ENCODE results near the gene ERLEC1.
"Not testable (repeated sequence)": the region's sequence is repeated elsewhere in the genome, so short reads cannot be mapped to it uniquely, and the experiment has no call there.

The ERLEC1 gene

DNA sequence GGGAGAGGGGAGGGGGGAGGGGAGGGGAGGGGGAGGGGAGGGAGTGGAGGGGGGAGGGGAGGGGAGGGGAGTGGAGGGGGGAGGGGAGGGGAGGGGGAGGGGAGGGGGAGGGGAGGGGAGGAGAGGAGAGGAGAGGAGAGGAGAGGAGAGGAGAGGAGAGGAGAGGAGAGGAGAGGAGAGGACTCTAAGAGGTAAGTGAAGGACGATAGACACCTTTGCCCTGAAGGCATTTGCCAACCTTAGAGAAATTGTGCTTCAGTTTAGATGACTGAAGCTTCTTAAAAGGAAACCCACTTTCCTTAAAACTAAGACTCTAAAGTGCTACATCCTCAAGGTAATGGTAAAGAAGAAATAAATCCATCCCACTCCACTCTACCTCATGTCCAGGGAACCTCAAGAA, 53.7 kb downstream of the ERLEC1 start:
- no peak for FAIRE-seq

DNA sequence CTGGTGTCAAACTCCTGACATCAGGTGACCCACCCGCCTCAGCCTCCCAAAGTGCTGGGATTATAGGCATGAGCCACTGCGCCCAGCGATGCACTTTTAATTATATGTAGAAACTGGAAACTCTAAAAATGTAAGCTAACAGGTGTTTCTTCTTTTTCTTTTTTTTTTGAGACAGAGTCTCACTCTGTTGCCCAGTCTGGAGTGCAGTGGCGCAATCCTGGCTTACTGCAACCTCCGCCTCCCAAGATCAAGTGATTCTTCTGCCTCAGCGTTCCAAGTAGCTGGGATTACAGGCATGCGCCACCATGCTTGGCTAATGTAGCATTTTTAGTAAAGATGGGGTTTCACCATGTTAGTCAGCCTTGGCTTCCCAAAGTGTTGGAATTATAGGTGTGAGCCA, 54.8 kb downstream of the ERLEC1 start:
- not testable (repeated sequence) for FAIRE-seq

DNA sequence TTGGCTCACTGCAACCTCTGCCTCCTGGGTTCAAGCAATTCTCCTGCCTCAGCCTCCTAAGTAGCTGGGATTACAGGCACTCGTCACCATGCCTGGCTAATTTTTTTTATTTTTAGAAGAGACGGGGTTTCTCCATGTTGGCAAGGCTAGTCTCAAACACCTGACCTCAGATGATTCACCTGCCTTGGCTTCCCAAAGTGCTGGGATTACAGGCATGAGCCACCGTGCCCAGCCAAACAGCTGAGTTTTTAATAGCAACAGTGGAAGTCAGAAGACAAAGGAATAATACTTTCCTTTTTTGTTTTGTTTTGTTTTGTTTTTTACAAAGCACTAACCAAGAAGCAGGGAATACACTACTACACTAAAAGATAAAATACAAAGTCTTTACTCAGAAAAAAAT, 56.0 kb downstream of the ERLEC1 start:
- FAIRE-seq, result no peak

DNA sequence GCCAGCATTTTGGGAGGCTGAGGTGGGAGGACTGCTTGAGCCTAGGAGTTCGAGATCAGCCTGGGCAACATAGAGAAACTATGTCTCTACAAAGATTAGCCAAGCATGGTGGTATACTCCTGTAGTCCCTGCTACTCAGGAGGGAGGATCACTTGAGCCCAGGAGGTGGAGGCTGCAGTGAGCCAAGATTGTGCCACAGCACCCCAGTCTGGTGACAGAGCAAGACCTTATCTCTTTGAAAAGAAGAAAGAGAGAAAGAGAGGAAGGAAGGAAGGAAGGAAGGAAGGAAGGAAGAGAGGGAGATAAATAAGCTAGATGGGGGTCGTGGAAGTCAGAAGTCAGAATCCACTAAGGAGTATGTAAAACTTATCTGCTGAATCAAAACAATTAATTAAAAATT, 56.8 kb downstream of the ERLEC1 start:
- no peak for FAIRE-seq

DNA sequence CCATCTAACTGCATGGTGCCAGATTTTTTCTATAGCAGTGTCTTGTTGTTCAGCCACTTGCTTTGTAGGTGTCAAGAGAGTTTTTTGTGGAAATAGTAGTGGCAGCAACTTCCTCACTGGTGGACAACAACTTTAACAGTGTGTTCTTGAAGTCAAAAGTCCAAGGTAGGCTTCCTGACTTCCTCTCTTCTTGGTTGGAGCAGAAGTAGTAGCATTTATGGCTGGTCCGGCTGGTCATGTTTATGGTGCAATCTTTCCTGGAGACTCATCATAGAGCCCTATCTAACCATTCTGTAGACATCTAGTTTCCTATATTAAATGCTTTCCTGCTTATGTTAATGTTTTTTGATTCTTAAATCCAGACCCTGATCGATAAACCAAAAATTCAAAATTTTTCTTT, 61.2 kb downstream of the ERLEC1 start:
- no peak for FAIRE-seq

DNA sequence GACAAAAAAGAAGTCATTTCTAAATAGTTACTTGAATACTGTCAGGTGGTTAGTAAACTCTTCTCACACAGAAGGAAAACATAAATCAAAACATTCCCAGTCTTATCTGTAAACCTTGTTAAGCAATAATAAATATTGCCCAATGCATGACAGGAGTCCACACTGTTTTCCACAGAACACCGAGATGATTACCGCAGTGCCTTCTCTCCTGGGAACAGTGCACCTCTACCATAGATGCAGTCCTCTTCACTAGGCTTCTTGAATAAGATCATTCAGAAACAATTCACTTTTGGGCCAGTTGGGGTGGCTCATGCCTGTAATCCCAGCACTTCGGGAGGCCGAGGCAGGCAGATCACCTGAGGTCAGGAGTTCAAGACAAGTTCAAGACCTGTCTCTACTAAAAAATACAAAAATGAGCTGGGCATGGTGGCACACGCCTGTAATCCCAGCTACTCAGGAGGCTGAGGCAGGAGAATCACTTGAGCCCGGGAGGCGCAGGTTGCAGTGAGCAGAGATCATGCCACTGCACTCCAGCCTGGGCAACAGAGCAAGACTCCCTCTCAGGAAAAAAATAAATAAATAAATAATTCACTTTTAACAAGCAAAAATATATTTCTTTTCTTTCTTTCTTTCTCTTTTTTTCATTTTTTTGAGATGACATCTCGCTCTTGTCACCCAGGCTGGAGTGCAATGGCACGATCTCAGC, 64.4 kb downstream of the ERLEC1 start:
- FAIRE-seq, result not testable (repeated sequence)

DNA sequence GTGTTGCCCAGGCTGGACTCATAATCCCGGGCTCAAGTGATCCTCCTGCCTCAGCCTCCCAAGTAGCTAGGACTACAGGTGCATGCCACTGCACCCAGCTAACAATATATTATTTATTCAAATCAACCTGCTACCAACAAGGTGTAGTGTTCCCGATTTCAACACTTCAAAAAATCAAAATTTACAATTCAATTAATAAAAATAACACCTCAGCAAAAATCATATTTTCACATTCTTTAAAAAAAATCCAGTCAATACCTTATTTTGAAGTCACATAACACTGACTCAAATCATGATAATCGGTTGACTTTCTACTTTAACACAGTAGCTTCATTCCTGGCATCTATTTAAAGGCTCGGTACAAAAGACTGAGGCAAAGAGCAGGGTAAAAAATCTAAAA, 65.7 kb downstream of the ERLEC1 start:
- no peak for FAIRE-seq

DNA sequence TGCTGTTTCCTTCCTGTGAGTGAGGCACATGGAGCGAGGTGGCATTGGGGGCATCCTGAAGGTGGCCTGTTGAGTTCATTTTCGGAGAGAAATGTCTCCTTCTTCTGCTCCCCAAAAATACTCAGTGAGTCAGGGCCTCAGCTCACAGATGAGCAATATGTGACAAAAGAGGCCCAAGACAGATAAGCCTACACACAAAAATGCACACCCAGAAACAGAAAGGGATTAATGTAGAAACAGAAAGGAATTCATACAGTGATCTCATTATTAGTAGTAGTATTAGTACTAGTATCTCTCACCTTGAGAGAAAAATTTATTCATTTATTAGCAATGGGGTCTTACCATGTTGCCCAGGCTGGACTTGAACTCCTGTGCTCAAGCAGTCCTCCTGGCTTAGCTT, 67.8 kb downstream of the ERLEC1 start:
- no peak for FAIRE-seq

DNA sequence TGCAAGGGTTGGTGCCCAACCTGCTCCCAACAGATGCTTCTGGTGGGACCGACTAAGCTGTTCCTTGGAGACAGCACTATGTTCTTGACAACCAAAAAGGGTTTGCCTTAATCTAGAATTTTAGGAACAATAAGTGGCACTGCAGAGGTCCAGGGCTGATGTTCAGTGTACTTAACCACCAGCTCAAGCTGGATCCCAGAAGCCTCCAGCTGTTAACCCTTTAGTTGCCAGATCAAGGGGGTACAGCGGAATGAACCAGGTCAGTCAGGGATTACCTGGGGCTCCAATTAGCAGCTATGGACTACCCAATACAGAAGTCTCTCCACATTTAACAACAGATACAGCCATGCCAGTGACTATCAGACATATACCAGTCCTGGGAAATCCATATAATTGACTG, 69.4 kb downstream of the ERLEC1 start:
- FAIRE-seq, result no peak

DNA sequence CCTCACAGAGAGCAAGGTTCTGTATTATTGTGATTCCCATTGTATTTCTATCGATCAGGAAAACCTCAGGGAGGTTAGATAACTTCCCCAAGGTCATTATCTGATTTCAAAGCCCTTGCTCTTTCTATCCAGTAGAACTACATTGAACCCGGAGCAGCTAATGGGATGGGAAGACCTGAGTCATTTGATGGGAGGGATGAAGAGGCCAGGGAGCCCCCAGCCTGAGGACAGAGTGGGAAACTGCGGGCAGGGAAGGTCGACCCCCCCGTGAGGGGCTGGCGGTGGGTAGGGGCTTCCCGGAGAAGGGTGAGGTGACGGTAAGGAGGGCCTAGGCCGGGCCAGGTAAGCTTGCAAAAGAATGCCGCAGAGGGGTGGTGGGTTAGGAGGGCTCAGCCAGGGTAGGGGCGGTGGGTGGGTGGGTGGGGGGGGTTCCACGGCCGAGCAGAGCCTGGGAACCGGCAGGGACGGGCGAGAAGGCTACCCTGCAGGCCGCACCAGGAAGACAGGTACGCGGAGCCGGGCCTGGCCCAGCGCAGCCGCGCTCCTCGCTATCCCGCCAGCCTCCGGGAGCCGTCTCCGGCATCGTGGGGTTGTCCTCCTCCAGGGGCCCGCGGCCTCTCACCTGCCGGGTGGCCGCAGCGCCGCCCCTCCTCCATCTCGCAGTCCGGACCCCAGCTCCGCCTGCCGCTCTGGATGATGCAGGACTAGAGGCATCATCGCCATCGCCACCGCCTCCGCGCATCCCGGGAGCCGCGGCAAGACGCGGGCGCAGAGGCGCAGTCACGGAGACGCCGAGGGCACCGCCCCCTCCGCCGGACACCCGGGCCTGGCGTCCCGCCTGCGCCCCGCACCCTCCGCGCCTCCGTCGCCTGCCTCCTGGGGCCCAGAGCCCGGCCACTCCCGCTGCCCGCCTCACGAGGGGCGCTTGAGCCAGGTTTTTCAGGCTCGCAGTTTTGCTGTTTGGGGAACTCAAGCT, 72.7 kb downstream of the ERLEC1 start, which contains the start of gene GPR75:
GPR75 (minus strand) TSS at position 762 of the 976 bp plus-strand sequence. CDS start 5,211 bp downstream, outside the sequence.
- no peak for FAIRE-seq

DNA sequence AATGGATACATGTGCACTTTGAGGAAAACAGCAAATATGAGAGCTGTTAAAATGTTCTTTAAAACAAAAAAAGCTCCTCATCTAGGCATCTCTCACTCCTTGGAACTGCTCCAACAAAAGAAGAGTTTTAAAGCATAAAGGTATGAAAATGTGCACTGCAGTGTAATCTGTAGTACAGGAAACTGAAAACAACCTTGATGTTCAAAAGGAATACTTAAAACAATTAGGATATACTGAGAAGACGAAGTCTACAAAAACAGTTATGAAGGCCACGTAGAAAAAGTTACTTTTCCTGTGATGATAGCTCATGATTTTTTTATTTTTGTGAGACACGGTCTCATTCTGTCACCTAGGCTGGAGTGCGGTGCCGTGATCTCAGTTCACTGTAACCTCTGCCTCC, 75.0 kb downstream of the ERLEC1 start:
- no peak for FAIRE-seq

DNA sequence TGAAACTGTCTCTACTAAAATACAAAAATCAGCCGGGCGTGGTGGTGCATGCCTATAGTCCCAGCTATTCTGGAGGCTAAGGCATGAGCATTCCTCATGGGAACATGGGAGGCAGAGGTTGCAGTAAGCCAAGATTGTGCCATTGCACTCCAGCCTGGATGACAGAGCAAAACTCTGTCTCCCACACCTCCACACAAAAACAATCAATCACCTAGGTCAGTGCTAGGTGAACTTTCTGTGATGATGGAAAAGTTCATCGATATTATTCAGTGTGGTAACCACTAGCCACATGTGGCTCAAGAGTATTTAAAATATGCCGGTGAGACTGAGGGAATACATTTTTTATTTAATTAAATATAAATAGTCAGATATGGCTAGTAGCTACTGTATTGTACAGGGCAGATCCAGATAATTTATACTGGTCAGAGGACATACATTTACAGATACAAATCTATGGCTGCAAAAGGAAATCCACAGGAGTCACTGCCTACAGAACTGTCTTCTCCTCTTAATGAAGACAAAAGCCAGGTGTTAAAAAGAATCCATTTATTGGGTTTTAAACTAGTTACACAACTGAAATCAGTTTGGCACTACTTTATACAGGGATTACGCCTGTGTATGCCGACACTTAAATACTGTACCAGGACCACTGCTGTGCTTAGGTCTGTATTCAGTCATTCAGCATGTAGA, 76.8 kb downstream of the ERLEC1 start:
- no peak for FAIRE-seq

DNA sequence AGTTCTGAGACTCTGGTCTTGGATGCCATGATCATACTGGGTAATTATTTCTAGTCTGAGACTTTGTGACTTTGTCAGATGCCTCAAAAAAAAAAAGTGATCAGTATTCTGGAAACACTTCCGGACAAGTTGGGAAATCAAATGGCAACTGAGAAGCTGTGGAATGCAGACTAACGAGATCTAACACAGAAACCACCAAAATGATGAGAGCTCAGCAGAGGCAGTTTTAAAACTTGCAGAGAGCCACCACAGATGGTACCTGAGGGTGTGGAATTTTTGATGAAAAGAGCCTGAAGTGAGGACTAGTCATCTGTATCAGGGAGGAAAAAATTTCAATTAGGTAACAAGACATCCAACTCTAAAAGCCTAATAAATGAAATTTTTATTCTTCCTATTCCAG, 78.4 kb downstream of the ERLEC1 start:
- no peak for FAIRE-seq

DNA sequence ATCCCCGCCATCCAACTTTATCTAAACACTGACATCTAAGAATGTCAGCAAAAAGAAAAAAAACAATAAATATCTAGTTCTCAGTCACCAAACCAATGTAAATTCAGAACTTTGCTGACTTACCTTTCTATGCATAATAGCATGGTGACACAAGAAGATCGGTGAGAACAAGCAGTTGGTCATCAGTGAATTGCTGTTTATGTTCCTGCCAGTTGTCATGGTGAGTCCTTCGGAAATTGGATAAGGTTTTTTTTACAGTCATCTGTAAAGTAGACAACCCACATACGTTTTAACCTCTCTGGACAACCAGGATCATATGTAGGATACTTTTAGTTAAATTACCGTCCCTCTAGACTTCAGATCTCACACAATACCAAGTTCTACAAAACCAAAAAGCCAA, 79.1 kb downstream of the ERLEC1 start:
- FAIRE-seq, result no peak

DNA sequence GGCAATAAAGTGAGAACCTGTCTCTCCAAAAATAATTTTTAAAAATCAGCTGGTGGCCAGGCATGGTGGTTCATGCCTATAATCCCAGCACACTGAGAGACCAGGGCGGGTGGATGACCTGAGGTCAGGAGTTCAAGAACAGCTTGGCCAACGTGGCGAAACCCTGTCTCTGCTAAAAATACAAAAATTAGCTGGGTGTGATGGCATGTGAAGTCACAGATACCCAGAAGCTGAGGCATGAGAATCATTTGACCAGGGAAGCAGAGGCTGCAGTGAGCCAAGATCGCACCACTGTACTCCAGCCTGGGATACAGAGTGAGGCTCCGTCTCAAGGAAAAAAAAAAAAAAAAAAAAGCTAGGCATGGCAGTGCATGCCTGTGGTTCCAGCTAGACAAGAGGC, 80.3 kb downstream of the ERLEC1 start:
- FAIRE-seq, result no peak

DNA sequence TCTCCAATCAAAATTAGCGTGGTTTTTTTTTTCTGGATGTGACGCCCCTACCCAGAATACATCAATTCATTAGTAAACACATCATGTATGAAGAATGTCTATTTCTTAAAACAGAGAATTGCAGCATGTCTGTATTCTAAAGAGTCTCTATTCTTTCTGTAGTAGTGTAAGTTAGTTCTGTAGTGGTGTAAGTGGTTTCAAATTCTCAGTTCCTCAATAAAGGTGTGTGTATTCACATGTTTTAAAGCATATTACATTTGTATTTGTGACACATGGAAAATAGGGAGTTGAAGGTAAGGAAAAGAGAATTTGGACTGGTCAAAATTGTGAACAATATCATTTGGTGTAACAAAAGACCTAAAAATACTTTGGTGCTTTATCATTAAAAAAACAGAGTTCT, 80.9 kb downstream of the ERLEC1 start:
- FAIRE-seq, result no peak
